Ascending aorta (tissue), 2 donors: Measurements from ENCODE around the gene SHISA9. TPM values are rescaled to one million over a fixed set of nuclear protein-coding genes. Genes with fewer than 3 reads are reported as not detected.

Experiments
- DNase-seq, 2 donors: peaks; one replicate each; pipeline ENCODE4 v3.0.0-alpha.2; 2019; ENCODE audit warnings: low spot score in 2 of 2
- H3K27ac ChIP-seq, 2 donors: fragments of 200-600 bp; sonication (generic); one replicate each; pipeline ENCODE4 v1.5.1; 2016 to 2017; ENCODE audit warnings: mild to moderate bottlenecking in 1 of 2
- H3K27me3 ChIP-seq: fragments of 200-600 bp; sonication (generic); one replicate; pipeline ENCODE4 v1.5.1; 2017
- H3K36me3 ChIP-seq, 2 donors: fragments of 200-600 bp; sonication (generic); one replicate each; pipeline ENCODE4 v1.5.1; 2016
- H3K4me1 ChIP-seq, 2 donors: fragments of 200-600 bp; sonication (generic); one replicate each; pipeline ENCODE4 v1.5.1; 2016 to 2017; ENCODE audit warnings: mild to moderate bottlenecking in 1 of 2
- H3K4me3 ChIP-seq, 2 donors: fragments of 200-600 bp; sonication (generic); one replicate each; pipeline ENCODE4 v1.5.1; 2016 to 2017; ENCODE audit warnings: mild to moderate bottlenecking in 1 of 2
- H3K9me3 ChIP-seq, 2 donors: fragments of 200-600 bp; sonication (generic); one replicate each; pipeline ENCODE4 v1.5.1; 2016
- CTCF ChIP-seq, 3 experiments: fragments of 200-600 bp in 2 of 3; fragments of 450-650 bp in 1 of 3; sonication (generic) in 2 of 3; IDR thresholded peaks; one replicate each; pipeline ENCODE4 v1.5.1; 2016 to 2019; ENCODE audit warnings: antibody characterized with exemption in 3 of 3, mild to moderate bottlenecking in 1 of 3, moderate library complexity in 1 of 3
- intact Hi-C: fragments of 100-400 bp; cut with DNase I; formaldehyde crosslinking; loops from one replicate; pipeline ENCODE4 v1.15.1; 2023
- total RNA-seq: library from RNA; depleted of rRNA; stranded (reverse); fragments of >200 nt; gene quantifications from one replicate; pipeline ENCODE4 v1.1.0, GENCODE V29; 2016

SHISA9 gene
- total RNA-seq, 1 donor from 2014 or later = 8.9 TPM

- DNase-seq = no peak
- no peak for TF ChIP-seq CTCF (IDR thresholded peaks at IDR 0.05)
- Histone ChIP-seq H3K27ac (no peak overlapping the region), H3K4me3 (no peak overlapping the region), H3K9me3 (no peaks in the 10 kb centered on the region), H3K36me3 (no peaks in the 10 kb centered on the region), H3K4me1 (no peaks in the 10 kb centered on the region), H3K27me3 (no peaks in the 10 kb centered on the region)
- intact Hi-C loops = no loop called here
These were observed 254.4 kb downstream of the SHISA9 start for GRCh38 chr16:13155780-13156179.

- H3K9me3 ChIP-seq = no peaks in the 10 kb centered on the region
- H3K27me3 ChIP-seq = no peaks in the 10 kb centered on the region
- no peak for TF ChIP-seq CTCF (IDR thresholded peaks at IDR 0.05)
- no peak overlapping the region for H3K27ac ChIP-seq
- no peaks in the 10 kb centered on the region for H3K4me1 ChIP-seq
- DNase-seq = no peak
- H3K4me3 ChIP-seq = no peak overlapping the region
- no peaks in the 10 kb centered on the region for H3K36me3 ChIP-seq
- intact Hi-C loops = no loop called here
These were observed 255.7 kb downstream of the SHISA9 start for GRCh38 chr16:13157082-13157481.

- Histone ChIP-seq H3K9me3 (no peaks in the 10 kb centered on the region), H3K4me1 (no peaks in the 10 kb centered on the region), H3K36me3 (no peaks in the 10 kb centered on the region), H3K27ac (no peak overlapping the region), H3K27me3 (no peaks in the 10 kb centered on the region), H3K4me3 (no peak overlapping the region)
- TF ChIP-seq CTCF (IDR thresholded peaks at IDR 0.05) = no peak
- DNase-seq = no peak
- intact Hi-C loops = no loop called here
These were observed 257.0 kb downstream of the SHISA9 start for GRCh38 chr16:13158427-13158826.

GRCh38 chr16:13165024-13165423 lies 263.6 kb downstream of the SHISA9 start:
- no peak overlapping the region for H3K4me3 ChIP-seq
- no peaks in the 10 kb centered on the region for H3K4me1 ChIP-seq
- no peak overlapping the region for H3K27ac ChIP-seq
- DNase-seq = no peak
- no peak for TF ChIP-seq CTCF (IDR thresholded peaks at IDR 0.05)
- H3K36me3 ChIP-seq = no peaks in the 10 kb centered on the region
- intact Hi-C loops = no loop called here
- no peaks in the 10 kb centered on the region for H3K27me3 ChIP-seq
- H3K9me3 ChIP-seq = no peaks in the 10 kb centered on the region

GRCh38 chr16:13168091-13168572 lies 266.7 kb downstream of the SHISA9 start:
- no peak overlapping the region for H3K4me3 ChIP-seq
- no peak for TF ChIP-seq CTCF (IDR thresholded peaks at IDR 0.05)
- no peak for DNase-seq
- no peak overlapping the region for H3K27ac ChIP-seq
- no peaks in the 10 kb centered on the region for H3K36me3 ChIP-seq
- intact Hi-C loops = no loop called here
- no peaks in the 10 kb centered on the region for H3K4me1 ChIP-seq
- H3K27me3 ChIP-seq = no peaks in the 10 kb centered on the region
- no peaks in the 10 kb centered on the region for H3K9me3 ChIP-seq

- DNase-seq = no peak
- TF ChIP-seq CTCF (IDR thresholded peaks at IDR 0.05) = no peak
These were observed 269.9 kb downstream of the SHISA9 start for GRCh38 chr16:13171313-13171712.

More at GRCh38 chr16:13171313-13171712, 269.9 kb downstream of the SHISA9 start:
- no peaks in the 10 kb centered on the region for H3K36me3 ChIP-seq
- no peak overlapping the region for H3K27ac ChIP-seq
- H3K4me1 ChIP-seq = no peaks in the 10 kb centered on the region
- intact Hi-C loops = no loop called here
- no peaks in the 10 kb centered on the region for H3K9me3 ChIP-seq
- H3K27me3 ChIP-seq = no peaks in the 10 kb centered on the region
- H3K4me3 ChIP-seq = no peak overlapping the region
